ENCODE measurements around the gene B3GNT2.
"Not testable (repeated sequence)": the region's sequence is repeated elsewhere in the genome, so short reads cannot be mapped to it uniquely, and the experiment has no call there.

B3GNT2 gene

GRCh38 chr2:62185475-62186155 lies 10.3 kb upstream of the B3GNT2 start:
- no peak for DNase-seq

- DNase-seq, result no peak
Measured at GRCh38 chr2:62186156-62186905, 9.6 kb upstream of the B3GNT2 start.

GRCh38 chr2:62187246-62187645 lies 8.7 kb upstream of the B3GNT2 start:
- no peak for DNase-seq

DNA sequence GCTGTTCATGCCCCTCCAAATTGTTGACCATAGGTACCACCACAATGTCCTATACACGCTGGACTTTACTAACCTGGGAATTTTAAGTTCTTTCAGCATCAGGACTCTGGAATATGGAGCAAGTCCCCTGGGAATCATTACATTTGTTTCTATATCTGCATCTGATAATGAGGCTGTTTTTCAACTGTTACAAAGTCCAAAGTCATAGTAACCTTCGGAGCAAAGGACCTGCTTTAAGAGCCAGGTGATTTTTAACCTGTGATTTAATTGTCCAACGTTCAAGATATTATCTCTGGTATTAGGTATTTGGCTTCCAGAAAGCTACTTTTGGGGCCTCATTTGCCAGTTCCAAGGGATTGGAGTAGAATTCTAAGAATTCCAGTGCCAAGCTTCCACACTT lies 7.5 kb upstream of the B3GNT2 start:
- DNase-seq, result no peak

GRCh38 chr2:62189196-62189595 lies 6.7 kb upstream of the B3GNT2 start:
- DNase-seq, result no peak

- no peak for DNase-seq
Measured at GRCh38 chr2:62192811-62193210, 3.1 kb upstream of the B3GNT2 start.

DNA sequence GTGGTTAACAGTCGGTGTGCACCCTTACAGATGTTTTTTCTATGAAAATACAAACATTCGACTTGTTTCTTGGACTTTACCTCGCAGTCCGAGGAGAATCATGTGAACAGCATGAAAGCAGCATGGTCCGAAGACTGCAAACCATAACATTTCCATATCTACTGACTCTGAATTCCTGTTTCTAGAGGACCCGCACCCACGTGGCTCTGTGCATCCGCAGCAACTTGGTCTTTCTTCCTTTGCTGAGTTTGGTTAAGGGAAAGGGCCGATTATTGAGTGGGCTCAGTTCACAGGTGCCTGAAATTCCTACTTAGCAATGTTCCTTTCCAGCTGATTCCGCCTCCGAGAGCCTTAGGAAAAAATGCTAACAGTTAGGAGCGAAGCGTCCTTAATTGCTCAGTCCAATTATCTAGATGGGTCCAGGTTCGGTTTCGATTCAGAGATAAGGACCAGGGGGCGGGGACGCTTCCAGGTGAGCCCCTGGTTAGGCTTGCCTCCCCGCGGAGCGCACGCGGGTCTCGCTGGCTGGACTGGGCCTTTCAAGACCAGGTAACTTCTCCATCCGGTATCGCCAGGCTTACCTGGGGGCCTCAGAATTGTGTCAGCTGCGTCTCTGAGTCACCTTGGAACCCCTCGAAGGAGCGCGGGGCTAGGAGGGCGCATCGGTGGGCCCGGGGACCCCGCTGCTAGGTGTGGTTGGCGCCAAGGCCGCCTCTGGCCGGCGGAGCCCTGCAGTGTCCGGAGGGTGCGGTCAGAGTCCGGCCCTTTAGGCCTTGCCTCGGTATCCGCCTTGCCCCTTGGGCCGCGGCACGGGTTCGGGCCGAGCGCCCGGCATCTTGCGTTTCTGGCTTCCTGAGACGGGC lies 1.1 kb upstream of the B3GNT2 start:
- no peak for DNase-seq

DNA sequence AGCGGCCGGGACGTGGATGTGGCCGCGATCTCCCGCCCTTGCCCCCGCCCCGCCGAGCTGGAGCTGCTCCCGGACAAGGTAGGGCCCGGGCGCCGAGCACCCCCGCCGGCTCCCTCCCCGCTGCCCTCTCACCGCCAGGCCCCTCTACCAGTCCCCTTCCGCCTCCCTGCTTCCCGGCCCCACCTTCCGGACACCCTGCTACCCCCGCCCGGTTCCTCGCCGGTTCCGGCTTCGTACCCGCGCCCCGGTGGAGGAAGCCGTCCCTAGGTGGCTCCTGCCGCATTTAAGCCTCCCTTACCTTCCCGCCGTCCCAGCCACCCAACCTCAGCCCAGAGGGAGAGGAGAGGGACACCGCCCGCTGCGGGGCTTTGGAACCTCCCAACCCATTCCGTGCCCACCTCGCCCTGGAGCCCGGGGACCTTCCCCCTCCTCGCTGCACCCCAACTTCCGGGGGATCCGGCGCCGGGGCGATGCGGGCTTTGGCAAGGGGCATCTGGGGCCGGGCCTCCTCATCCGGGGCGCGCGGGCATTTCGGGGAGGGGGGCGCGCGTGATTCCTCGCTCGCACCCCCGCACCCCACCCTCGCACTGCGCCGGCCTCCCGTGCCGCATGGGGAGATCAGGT lies 475 bp downstream of the B3GNT2 start:
- DNase-seq, result no peak

DNA sequence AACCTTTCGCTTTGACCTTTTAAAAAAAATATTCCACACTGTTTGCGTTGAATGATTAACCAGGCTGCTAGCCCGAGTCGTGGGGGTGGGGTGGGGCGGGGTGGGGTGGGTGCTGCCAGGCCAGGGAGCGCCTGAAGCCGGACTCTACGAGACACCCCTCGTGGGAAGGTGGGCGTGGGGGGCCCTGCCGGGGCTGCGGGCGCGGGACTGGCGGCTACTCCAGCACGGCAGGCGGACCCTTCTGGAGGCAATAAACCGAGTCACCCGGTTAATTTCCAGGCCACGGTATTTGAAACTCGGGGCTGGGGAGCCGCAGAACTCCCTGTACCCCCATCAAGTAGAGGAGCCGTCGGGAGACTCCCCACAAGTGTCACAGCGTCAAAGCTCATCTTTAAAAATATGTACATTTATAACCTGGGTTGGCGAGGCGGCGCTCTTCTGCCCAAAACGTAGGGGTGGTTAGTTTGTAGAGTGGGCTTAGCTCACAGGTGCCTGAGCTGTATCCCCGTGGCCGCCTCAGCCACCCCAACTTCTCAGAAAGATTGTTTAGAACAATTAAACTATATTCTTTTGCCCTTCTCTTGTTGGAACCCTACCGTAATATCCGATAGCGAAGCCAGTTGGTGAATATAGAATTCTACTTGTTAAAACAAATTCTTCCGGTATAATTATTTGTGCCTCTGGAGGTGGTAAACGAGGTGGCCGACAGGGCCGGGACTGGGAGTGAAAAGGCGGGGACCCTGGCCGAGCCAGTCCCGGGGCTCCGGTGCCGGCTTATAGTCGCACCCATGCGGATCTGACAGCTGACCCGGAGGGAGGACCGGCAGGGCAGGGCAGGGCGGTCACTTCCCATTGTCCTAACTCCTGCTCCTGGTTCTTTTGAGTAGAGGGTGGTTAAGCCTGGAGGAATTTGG lies 1.4 kb downstream of the B3GNT2 start:
- DNase-seq, result no peak

- DNase-seq, result no peak
Measured at GRCh38 chr2:62197925-62198633, 2.2 kb downstream of the B3GNT2 start.

GRCh38 chr2:62198854-62199253 lies 2.9 kb downstream of the B3GNT2 start:
- DNase-seq, result not testable (repeated sequence)

DNA sequence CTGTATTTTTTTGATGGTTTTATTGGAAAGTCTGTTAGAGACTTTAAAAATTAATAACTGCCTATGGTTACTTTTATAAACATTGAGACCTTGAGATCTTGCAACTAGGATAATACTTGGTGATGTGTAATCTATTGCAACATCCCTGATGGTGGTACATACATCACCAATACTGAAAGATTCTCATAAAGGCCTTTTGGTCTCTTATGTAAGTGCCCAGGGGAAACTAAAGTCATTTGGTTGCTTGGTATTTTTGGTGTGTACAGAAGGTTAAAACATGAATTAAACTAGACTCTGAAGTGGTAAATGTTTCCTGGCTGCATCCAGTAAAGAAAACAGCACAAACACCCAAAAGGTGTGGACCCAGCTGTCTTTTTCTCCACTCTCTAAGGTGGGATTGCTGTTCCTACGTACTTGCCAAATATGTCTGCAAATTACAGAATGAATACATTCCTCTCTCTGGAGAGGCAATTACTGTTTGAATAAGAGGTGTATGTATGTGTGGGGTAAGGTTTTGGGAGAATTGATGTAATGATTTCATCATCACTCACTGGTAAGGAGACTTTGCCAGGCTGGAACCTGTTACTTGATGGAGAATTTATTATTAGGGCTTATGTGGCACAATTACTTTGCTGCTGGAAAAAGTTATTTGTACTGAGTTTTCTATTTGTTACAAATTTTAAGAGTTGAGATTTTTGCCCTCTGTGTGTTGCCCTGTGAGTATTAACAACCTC lies 3.6 kb downstream of the B3GNT2 start:
- no peak for DNase-seq

DNA sequence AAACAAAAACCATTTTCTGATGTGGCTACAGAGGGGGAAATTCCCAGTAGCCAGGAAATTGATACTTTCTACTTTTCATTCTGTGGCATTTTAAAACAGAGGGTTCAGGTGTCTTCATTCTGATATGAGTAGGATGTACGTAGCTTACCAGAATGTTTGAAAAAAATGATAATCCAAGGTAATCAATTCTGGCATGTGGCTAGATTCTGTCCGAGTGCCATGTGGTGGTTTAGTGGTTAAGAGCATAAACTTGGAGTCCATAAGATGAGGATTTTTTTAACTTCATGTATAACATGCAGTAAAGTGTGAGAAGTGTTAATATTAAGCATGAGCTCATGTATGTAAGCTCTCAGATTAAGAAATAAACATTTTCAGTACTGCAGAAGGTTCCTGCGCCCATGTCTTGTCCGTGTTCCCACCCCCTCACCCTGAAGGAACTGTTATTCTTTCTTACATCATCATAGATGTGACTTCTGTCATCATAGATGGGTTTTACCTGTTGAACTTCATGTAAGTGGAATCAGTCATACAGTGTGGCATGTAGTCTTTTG lies 4.5 kb downstream of the B3GNT2 start:
- no peak for DNase-seq

- no peak for DNase-seq
Measured at GRCh38 chr2:62200868-62201267, 5.0 kb downstream of the B3GNT2 start.

- no peak for DNase-seq
Measured at GRCh38 chr2:62201307-62201706, 5.4 kb downstream of the B3GNT2 start.

GRCh38 chr2:62202019-62202722 lies 6.3 kb downstream of the B3GNT2 start:
- no peak for DNase-seq

GRCh38 chr2:62202729-62203128 lies 6.8 kb downstream of the B3GNT2 start:
- DNase-seq, result no peak

- DNase-seq, result no peak
Measured at GRCh38 chr2:62203459-62203858, 7.5 kb downstream of the B3GNT2 start.

DNA sequence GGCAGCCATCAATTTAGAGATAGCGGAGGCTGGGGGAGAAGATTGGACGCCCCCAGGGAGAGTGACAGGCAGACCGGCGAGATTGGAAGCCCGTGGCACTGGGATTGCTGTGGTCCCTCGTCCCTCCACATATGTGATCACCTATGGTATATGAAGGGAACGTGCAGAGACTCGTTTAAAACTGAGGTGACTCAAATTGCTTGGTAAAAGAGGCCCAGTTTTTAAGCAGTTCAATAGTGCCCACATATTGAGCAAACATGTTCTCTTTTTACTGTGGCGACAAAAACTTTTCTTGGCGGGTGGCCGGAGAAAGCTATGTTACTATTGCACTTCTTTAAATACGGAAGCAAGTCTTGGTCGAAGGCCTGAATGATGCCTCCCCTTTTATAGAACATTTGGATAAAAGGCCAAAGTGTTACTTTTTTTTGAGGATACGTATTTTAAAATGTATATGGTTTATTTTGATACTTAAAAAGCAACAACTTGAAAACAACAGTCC lies 9.1 kb downstream of the B3GNT2 start:
- no peak for DNase-seq

Measured in GOT3 (cell line).